GM18526 (cell line): ENCODE measurements around the gene UTP11.

ENCODE experiments used
- POLR2A ChIP-seq: IDR thresholded peaks from 3 replicates; pipeline ENCODE4 v1.6.1; 2011; ENCODE audit not compliant: insufficient read length; ENCODE audit errors: extremely low read depth

Gene UTP11

GRCh38 chr1:38068220-38068979, 55.9 kb downstream of the UTP11 start:
- no peak for TF ChIP-seq POLR2A

GRCh38 chr1:38068980-38069340, 56.4 kb downstream of the UTP11 start:
- TF ChIP-seq POLR2A, result no peak

GRCh38 chr1:38071312-38072256, 59.0 kb downstream of the UTP11 start:
- TF ChIP-seq POLR2A, result no peak

GRCh38 chr1:38072858-38073257, 60.3 kb downstream of the UTP11 start:
- no peak for TF ChIP-seq POLR2A

- no peak for TF ChIP-seq POLR2A
Observed at GRCh38 chr1:38073534-38074301, 61.2 kb downstream of the UTP11 start.

- TF ChIP-seq POLR2A, result no peak
Observed at GRCh38 chr1:38074302-38074677, 61.8 kb downstream of the UTP11 start.
